GM19324 (cell line): ENCODE measurements around the gene PXDC1.

Source experiments
- ATAC-seq: cut with Tn5 transposase; IDR thresholded peaks from one replicate; pipeline ENCODE4 v1.9.1; 2021; ENCODE audit warnings: mild to moderate bottlenecking, moderate library complexity; ENCODE audit not compliant: unreplicated experiment, low FRiP score

PXDC1 gene

GRCh38 chr6:3749067-3749841, 2.3 kb downstream of the PXDC1 start:
- ATAC-seq: no peak

GRCh38 chr6:3748208-3749066, 3.1 kb downstream of the PXDC1 start:
- peak; percentile 33 for ATAC-seq

GRCh38 chr6:3747100-3747737, 4.3 kb downstream of the PXDC1 start:
- no peak for ATAC-seq

- ATAC-seq: no peak
Measured at GRCh38 chr6:3746696-3747095, 4.8 kb downstream of the PXDC1 start.

GRCh38 chr6:3746119-3746691, 5.3 kb downstream of the PXDC1 start:
- ATAC-seq: no peak

GRCh38 chr6:3745566-3746118, 5.9 kb downstream of the PXDC1 start:
- ATAC-seq: no peak

- no peak for ATAC-seq
Measured at GRCh38 chr6:3744901-3745470, 6.5 kb downstream of the PXDC1 start.

GRCh38 chr6:3744211-3744900, 7.2 kb downstream of the PXDC1 start:
- no peak for ATAC-seq

- no peak for ATAC-seq
Measured at GRCh38 chr6:3743541-3743940, 8.0 kb downstream of the PXDC1 start.

- peak; percentile 50 for ATAC-seq
Measured at GRCh38 chr6:3742426-3743344, 8.8 kb downstream of the PXDC1 start.

- no peak for ATAC-seq
Measured at GRCh38 chr6:3742076-3742425, 9.5 kb downstream of the PXDC1 start.

GRCh38 chr6:3741477-3741871, 10.0 kb downstream of the PXDC1 start:
- ATAC-seq: no peak

GRCh38 chr6:3740551-3741476, 10.7 kb downstream of the PXDC1 start:
- ATAC-seq: no peak

- no peak for ATAC-seq
Measured at GRCh38 chr6:3739311-3739897, 12.1 kb downstream of the PXDC1 start.

GRCh38 chr6:3738381-3739131, 13.0 kb downstream of the PXDC1 start:
- no peak for ATAC-seq

- ATAC-seq: no peak
Measured at GRCh38 chr6:3737831-3738210, 13.7 kb downstream of the PXDC1 start.
